Adrenal gland (tissue), 12 donors: ENCODE data around the gene INMT. TPM values are rescaled to one million over a fixed set of nuclear protein-coding genes. Genes with fewer than 3 reads are reported as not detected.

Experiments
- DNase-seq, 7 donors: peaks; one replicate each; pipeline ENCODE4 v3.0.0-alpha.2; 2019 to 2020
- H3K27ac ChIP-seq, 5 donors: fragments of 200-600 bp; sonication (generic) in 4 of 5; 1 replicate in 3 of 5; 2 replicates in 2 of 5; pipeline versions ENCODE4 v1.5.1 to v1.8.0; 2016 to 2020; ENCODE audit warnings: mild to moderate bottlenecking in 1 of 5
- H3K27me3 ChIP-seq: fragments of 200-600 bp; 2 replicates; pipeline ENCODE4 v1.8.0; 2021
- H3K36me3 ChIP-seq, 2 donors: fragments of 200-600 bp; replicated peaks in 1 of 2; 1 replicate in 1 of 2; 2 replicates in 1 of 2; pipeline versions ENCODE4 v1.5.1 to v1.8.0; 2018 to 2022
- H3K4me1 ChIP-seq, 2 donors: fragments of 200-600 bp; replicated peaks in 1 of 2; 1 replicate in 1 of 2; 2 replicates in 1 of 2; pipeline versions ENCODE4 v1.5.1 to v1.8.0; 2018 to 2021
- H3K4me3 ChIP-seq, 4 donors: fragments of 200-600 bp; sonication (generic) in 3 of 4; one replicate each; pipeline ENCODE4 v1.5.1; 2016 to 2018
- H3K9me3 ChIP-seq, 3 donors: fragments of 200-600 bp; sonication (generic) in 1 of 3; replicated peaks in 1 of 3; 1 replicate in 2 of 3; 2 replicates in 1 of 3; pipeline versions ENCODE4 v1.5.1 to v1.8.0; 2016 to 2021
- CTCF ChIP-seq, 6 experiments: fragments of 450-650 bp in 4 of 6; fragments of 200-600 bp in 2 of 6; sonication (generic) in 1 of 6; IDR thresholded peaks; 1 replicate in 5 of 6; 2 replicates in 1 of 6; pipeline versions ENCODE4 v1.5.1 to v1.8.0; 2016 to 2021; ENCODE audit warnings: antibody characterized with exemption in 6 of 6, mild to moderate bottlenecking in 2 of 6, moderate library complexity in 1 of 6
- POLR2A ChIP-seq, 2 donors: fragments of 450-650 bp; IDR thresholded peaks; one replicate each; pipeline ENCODE4 v1.6.1; 2017; ENCODE audit warnings: antibody characterized with exemption in 2 of 2, mild to moderate bottlenecking in 2 of 2, moderate library complexity in 1 of 2
- WGBS, 4 donors: extraction: QIAGEN DNeasy Blood & Tissue Kit in 2 of 4; methylation state at CpG; one replicate each; pipeline versions ENCODE4 v1.1.5 to v1.1.7; 2013 to 2017; 5-methylcytosine and 5-hydroxymethylcytosine counted together
- intact Hi-C, 2 donors: fragments of 100-400 bp; cut with DNase I; formaldehyde crosslinking; loops; one replicate each; pipeline versions ENCODE4 v1.14.1 to v1.15.0; 2022 to 2023
- polyA plus RNA-seq, 3 donors: library from polyadenylated mRNA; stranded (reverse); fragments of 200-250 nt in 2 of 3; fragments of 350-450 nt in 1 of 3; fragmentation: Illumina TruSeq in 1 of 3; extraction: RNeasy Lipid Tissue Mini Kit (QIAGEN cat#74804) in 1 of 3; gene quantifications; one replicate each; pipeline ENCODE4 v1.2.3, GENCODE V29; 2013 to 2014
- total RNA-seq, 9 donors: library from RNA; depleted of rRNA in 4 of 9; stranded (reverse); fragments of >200 nt in 4 of 9; fragments of 120-200 nt in 1 of 9; fragmentation: NEBNext Ultra II Directional in 1 of 9; extraction: Animal tissue kit (Norgen Biotek cat#: 25700) in 1 of 9; gene quantifications; one replicate each; pipeline versions ENCODE4 v1.1.0 to v1.2.4, GENCODE V29; 2013 to 2023
- donor health status: healthy with polysubstance abuse.
- donor health status: Bipolar disorder and iron deficiency.
- donor health status: DM: yes; HTN: yes; CAD: no.
- donor health status: DM: no; HTN: no; CAD: no.
- donor health status: DM: no; HTN: no; CAD: no.
- donor health status: DM: yes; HTN: yes; CAD: no.

The INMT gene
- total and polyA plus RNA-seq, 12 donors: 12.2 to 392 (median 157) TPM

- DNase-seq: no peak
- intact Hi-C loops: no loop called here
- Histone ChIP-seq H3K27me3 (no peaks in the 10 kb centered on the region), H3K36me3 (no peaks in the 10 kb centered on the region), H3K4me1 (no peaks in the 10 kb centered on the region), H3K27ac (no peak overlapping the region), H3K9me3 (no peaks in the 10 kb centered on the region), H3K4me3 (no peak overlapping the region)
- TF ChIP-seq CTCF (IDR thresholded peaks at IDR 0.05) (peak in 2 of 6 experiments; percentile 16 to 22), POLR2A (IDR thresholded peaks at IDR 0.05) (no peak)
- 59 to 81% (median 71%) methylated on average over 8 of the region's 8 CpGs for WGBS, 4 donors
Observed at GRCh38 chr7:30743371-30744074, 8.4 kb upstream of the INMT start.

GRCh38 chr7:30744075-30744417 is 7.9 kb upstream of the INMT start:
- H3K4me1 ChIP-seq: no peaks in the 10 kb centered on the region
- H3K36me3 ChIP-seq: no peaks in the 10 kb centered on the region
- intact Hi-C loops: no loop called here
- no peak for DNase-seq
- no peak overlapping the region for H3K4me3 ChIP-seq
- H3K27me3 ChIP-seq: no peaks in the 10 kb centered on the region
- H3K27ac ChIP-seq: no peak overlapping the region
- no peaks in the 10 kb centered on the region for H3K9me3 ChIP-seq
- 85 to 92% (median 91%) methylated on average over 12 of the region's 12 CpGs for WGBS, 4 donors
- TF ChIP-seq POLR2A (IDR thresholded peaks at IDR 0.05): no peak
- no peak for TF ChIP-seq CTCF (IDR thresholded peaks at IDR 0.05)

GRCh38 chr7:30745261-30745941 is 6.5 kb upstream of the INMT start:
- intact Hi-C loops: no loop called here
- H3K4me1 ChIP-seq: no peaks in the 10 kb centered on the region
- DNase-seq: no peak
- TF ChIP-seq CTCF (IDR thresholded peaks at IDR 0.05) (no peak), POLR2A (IDR thresholded peaks at IDR 0.05) (no peak)
- H3K27ac ChIP-seq: peak overlapping the region in 1 of 5 donors; percentile 27
- no peaks in the 10 kb centered on the region for H3K9me3 ChIP-seq
- no peaks in the 10 kb centered on the region for H3K27me3 ChIP-seq
- 62 to 76% (median 71%) methylated on average over 6 of the region's 6 CpGs for WGBS, 4 donors
- H3K36me3 ChIP-seq: no peaks in the 10 kb centered on the region
- no peak overlapping the region for H3K4me3 ChIP-seq

GRCh38 chr7:30750010-30750409 is 1.9 kb upstream of the INMT start:
- H3K27me3 ChIP-seq: no peaks in the 10 kb centered on the region
- no peaks in the 10 kb centered on the region for H3K36me3 ChIP-seq
- no peaks in the 10 kb centered on the region for H3K9me3 ChIP-seq
- intact Hi-C loops: no loop called here
- no peak for DNase-seq
- H3K4me1 ChIP-seq: no peaks in the 10 kb centered on the region
- H3K27ac ChIP-seq: peak overlapping the region in 3 of 5 donors; percentile 26 to 86 (median 41)
- TF ChIP-seq CTCF (IDR thresholded peaks at IDR 0.05): no peak
- TF ChIP-seq POLR2A (IDR thresholded peaks at IDR 0.05): no peak
- H3K4me3 ChIP-seq: no peak overlapping the region
- 77 to 84% (median 83%) methylated on average over 2 of the region's 2 CpGs for WGBS, 4 donors
